HG02943 (cell line): Measurements from ENCODE around the gene TBC1D9.
A peak's percentile ranks its signal among the peaks of the same experiment; 100 is the strongest.

Experiments
- ATAC-seq: cut with Tn5 transposase; IDR thresholded peaks from one replicate; pipeline ENCODE4 v1.9.1; 2021; ENCODE audit warnings: mild to moderate bottlenecking, low read depth, moderate library complexity; ENCODE audit not compliant: unreplicated experiment

TBC1D9 gene

DNA sequence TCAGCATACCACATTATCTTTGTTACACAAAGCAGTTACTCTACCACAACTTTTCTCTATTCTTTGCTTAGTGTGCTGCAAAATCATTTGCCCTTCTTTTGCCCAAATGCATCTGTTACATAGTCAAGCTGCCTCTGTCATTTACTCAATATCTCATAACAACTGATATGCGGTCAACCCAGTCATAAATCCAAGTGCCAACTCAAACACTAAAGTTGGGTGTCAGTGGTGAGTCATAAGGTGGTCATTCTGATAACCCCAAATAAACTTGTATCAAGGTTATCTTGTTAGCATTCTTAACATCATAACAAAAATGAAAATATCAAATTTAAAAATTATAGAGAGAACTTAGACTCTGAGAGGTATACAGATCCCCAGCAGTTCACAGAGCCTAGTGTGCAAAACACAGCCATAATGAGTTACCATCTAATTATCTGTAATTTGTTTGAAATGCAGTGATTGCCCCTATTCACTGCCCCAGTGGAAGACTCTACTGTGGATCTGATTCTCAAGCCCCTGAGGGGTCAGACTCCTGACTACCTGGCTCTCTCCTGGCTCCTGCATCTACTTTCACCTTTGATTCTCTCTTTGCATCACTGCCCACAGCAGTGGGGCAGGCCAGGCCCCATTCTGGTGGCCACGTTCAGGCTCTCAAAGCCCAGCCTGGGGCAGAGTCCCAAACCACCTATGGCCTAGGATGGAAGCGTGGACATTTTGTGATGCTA is 29.2 kb downstream of the TBC1D9 start:
- no peak for ATAC-seq

DNA sequence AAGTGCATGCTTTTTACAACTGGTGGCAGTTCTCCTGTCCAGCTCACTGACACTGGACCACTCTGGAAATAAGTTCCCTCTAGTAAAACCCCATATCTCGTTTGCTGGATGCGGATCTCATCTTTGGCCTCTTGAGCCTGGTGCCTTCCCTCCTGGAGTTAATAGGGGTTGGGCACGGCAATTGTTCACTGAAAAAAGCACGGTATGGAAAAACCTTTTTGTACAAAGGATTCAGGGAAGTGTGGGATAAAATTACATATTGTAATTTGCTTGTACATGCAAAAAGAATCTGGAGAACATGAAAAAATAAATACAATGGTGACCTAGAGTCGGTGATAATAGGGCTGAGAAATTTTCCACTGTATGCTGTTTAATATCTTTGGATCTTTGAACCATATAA is 30.6 kb downstream of the TBC1D9 start:
- ATAC-seq = no peak

DNA sequence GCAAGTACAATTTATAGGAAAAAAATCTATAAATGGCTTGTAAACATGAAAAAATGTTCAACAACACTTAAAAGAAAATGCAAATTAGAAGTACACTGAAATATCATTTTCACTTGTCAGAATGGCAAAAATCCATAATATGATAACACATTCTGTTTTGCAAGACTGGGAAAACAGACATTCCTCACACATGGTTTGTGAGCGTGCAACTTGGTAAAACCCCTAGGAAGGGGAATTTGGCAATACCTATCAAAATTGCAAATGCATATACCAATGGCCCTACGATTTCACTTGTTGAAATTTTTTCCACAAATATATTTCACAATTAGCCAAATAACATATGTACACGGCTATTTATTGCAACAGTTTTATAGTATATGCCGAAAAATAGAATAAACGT is 31.4 kb downstream of the TBC1D9 start:
- ATAC-seq = no peak

DNA sequence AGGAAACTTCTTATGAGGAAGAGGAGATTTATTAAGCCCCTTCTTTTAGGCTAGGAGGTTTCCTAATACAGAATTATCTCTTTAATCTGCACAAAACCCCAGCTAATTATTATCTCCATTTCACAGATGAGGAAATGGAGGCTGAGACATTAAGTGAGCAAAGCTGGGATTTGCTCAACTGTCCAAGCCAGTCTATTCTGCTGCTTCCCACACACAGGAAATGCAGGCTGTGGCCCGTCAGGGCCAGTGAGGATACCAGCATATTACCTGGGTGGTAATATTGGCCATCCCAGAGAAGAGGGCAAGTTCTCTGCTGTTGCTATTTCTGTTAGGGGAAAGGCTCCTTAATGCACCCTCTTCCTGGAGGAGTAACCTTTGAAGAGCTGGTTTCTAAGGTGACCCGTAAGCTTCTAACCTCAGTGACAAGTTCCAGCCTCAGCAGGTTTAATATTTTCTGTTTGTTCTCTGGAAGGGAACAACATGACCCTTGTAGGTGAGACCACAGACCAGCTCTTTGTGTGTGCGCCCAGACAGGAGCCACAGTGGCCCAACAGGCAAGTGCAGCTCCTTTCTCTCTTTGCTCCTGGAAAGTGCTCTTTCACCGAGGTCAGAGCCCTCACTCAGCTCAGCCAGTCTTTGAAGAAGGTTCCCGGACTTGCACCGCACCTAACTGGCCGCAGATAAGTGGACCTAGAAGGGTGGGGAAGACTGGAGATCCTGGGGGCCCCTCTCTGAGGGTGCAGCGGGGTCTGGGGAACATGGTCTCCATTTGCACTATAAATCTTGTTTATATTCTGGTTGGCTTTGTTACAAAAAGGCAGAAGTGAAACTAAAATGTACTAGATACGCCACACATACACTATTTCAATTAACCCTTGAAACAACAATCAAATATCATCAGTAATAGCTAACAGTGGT is 35.5 kb downstream of the TBC1D9 start:
- ATAC-seq = peak; percentile 55

DNA sequence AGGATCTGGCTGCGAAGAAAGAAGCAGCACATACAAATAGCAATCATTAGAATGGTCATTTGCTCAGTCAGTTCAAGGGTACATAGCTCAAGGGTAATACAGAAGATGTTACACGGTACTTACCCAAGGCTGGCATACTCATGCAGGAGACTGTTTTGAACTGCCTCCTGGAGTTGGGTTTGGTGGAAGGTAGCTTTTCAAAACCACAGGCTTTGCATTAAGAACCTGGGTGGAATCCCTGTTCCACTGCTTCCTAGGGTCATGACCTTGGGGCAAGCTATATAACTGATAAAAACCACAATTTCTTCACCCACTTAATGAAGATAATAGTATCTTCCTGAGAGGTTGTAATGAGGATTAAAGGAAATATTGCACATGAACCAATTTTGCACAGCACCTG is 36.5 kb downstream of the TBC1D9 start:
- no peak for ATAC-seq

DNA sequence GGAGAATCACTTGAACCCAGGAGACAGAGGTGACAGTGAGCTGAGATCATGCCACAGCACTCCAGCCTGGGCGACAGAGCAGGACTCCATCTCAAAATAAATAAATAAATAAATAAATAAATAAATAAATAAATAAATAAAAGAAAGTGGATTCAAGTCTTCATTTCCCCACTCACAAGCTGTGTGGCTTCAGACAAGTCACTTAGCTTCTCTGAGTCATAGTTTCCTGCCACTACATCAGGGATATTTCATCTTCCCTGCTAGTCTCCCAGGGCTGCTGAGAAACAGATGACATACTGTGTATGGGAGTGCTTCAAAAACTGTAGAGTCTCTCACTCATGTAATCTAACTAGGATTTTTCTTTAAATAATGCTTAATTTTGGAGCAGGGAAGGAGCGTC is 37.2 kb downstream of the TBC1D9 start:
- ATAC-seq = no peak

DNA sequence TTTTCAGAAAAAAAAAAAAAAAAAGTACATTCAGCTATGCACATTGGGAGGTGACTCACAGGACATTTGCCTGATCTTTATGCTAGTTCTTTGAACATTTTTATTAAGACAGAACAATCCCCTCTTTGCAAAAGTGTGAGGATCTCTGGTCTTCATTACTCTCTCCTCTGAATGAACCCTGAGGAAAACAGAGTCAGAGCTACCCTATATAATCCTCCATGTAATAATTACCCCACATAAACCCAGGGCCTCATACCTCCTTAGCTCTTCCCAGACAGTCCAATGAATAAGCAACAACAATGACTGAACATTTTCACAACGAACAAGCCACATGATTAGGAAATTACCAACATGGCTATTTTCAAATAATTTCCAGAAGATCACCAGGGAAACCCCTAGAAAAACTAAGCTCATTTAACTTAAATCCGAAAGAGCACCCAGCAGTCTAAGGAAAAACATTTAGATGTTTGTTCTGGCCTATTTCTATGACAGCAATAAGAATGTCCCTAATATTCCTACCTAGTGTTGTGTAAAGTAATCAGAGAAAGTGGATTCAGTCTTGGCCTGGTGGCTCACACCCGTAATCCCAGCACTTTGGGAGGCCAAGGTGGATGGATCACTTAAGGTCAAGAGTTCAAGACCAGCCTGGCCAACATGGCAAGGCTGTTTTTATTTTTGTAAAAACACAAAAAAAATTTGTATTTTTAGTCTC is 37.8 kb downstream of the TBC1D9 start:
- ATAC-seq = no peak

DNA sequence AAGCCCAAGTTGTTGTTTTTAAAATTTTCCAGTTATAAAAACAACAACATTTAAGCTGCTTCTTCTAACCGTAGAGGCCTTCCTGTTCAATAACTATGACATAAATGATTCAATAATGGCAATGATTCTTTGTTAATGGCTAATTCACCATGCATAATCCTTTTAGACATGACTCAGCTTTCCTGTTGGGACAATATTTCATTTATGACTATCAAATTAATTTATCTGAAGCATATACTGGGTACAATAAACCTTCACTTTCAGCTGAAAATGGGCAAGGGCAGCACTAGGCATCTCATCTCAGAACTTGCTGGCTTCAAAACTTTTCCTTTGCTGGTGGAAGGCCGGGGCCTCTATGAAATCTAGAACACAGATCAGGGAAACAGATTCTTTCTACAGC is 38.9 kb downstream of the TBC1D9 start:
- ATAC-seq = no peak

DNA sequence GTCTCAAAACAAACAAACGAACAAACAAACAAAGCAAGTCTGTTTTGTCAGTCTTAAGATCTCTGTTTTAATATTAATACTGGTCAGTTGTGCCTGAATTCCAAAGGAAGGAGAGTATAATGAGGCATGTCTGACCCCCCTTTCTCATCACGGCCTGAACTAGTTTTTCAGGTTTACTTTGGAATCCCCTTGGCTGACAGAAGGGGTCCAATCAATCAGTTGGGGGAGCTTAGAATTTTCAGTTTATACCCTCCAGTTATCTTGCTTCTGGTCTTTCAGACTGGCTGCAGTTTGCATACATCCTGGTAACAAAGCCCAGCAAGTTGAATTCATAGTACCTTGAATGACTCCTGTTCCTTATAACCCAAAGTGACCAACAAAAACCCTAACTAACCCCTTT is 41.1 kb downstream of the TBC1D9 start:
- no peak for ATAC-seq

DNA sequence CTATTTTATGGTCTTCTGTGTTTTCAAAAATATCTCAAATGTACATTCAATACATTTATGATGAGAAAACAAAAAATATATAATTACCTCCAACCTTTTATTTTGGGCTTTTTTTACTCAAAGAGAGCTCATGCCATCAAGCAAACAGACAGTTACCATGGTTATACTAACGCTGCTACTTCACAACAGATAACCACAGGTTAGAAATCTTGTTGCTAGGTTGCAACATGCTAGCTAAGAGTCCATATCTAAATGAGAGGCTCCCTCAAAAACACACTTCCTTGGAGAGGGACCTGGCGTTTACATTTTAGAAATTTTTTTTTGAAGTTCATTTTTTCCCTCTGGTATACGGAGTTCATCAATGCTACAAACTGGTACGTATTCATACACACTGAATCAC is 44.3 kb downstream of the TBC1D9 start:
- ATAC-seq = no peak

DNA sequence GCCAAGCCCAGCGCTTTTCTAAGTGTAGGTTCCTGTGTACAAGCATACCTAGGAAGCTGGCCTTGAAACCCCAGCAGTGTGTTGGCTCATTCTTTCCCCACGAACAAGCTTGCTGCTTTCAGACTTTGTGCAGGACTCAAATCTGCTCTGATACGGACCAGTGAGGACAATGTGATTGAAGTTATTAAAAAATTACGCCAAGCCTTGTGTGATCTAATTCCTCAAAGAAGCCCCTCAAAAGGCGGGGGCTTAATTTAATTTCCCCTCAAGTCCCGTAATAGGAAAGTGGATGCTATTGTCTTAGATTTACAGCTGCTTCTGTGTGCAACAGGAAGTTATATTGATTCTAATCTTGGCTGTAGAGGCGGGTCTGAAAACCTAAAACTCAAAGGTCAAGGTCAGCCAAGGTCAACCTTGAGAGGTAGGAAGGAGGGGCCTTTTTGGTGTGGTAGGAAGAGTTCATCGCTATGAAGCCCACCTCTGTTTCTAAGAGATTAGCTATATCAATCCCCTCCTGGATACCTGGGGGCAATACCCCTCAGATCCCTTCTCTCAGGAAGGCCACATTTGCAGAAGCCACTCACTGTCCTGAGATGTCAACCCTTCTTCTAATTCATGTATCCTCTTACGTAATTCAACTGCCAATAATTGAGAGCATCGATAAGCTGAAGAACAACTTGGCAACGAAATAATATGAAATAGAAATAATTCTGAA is 45.1 kb downstream of the TBC1D9 start:
- ATAC-seq = no peak

DNA sequence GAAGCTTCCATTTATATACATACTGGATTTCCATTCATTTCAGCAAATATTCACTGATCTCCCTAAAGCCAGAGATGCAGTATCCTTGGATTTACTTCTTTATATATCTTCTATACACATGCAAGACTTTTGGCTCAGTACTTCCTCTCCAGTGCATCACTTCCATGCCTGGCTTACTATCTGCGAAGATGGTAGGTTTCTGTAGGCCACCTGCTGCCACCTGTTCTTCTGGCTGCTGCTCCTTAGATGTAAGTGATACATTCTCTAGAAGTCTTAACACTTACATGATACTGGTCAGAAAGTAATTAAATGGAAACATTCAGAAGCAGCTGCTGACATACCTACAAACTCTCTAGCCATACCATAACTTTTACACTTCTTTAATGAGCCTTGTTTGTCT is 48.9 kb downstream of the TBC1D9 start:
- ATAC-seq = no peak

DNA sequence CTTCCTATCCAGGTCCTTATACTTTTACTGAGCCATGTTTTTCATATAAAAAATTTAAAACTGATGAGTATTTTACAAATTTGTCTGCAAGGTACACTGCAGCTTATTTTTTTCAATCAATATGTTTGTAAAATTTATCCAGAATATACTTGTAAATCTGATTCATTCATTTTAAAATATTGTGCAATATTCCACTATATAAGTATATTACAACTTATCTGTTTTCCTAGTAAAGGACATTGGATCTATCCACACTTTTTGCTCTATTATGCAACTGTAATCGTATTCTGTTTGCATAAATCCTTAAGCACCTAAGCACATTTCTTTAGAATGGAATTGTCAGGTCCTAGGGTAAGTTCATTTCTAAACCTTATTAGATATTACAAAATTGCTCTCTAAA is 49.5 kb downstream of the TBC1D9 start:
- no peak for ATAC-seq

DNA sequence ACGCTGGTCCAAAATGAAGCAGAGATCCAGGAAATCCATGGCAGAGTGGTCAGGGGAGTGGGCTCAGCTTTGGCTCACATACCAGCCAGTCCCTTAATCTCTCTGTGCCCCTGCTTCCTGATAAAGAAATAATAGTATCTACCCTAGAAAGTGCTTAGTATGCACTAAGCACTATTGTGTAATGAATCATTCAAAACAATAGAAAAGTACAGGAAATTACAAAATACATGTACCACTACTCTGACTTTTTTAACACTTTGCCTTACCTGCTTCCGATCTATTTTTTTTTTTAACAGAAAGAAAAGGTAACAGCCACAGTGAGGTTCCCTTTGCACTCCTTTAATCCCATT is 49.9 kb downstream of the TBC1D9 start:
- ATAC-seq = no peak

DNA sequence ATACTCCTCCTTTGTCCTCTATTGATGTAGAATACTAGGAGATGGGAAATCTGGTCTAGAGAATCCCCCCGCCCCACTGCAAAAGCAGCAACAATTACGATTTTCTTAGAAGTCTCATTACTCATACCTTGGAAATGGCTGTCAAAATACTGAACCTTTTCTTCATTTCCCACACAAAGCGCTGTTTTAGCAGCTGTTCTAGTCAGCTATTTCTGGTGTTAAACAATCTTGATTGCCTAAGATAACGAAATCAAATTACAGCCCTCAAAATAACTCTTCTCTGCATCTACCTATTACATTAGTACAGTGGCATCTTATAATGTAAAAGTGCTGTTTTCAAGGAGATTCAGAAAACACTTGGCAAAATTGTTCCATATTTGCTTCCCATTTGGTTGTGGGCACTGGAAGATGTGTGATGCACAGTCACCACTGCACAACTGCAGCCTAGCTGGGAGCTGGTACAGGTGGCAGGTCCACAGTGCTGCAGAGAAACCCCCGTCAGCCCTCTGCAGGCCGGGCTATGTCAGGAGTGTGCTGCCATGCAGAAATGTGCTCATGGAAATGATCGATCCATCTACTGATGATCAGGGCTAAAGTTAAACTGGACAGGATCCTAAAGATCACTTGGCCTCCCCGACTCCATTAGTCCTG is 50.4 kb downstream of the TBC1D9 start:
- ATAC-seq = no peak

DNA sequence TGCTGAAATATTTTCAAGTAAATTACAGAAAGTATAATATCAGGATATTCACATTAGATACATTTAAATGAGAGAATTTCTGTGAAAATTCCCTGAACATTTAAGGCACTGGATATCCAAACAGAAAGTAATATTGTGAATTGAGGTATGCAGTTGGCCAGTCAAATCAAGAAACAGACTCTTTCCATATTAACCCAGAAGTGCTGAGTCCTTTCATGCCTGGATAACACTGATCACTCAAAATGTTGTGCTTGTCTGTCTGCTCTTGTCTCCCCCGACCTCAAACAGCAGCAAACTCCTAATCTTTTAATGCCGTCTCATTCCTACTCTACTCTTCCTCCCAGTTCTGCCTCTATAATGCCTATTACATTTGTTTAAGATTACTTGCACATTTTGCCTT is 51.2 kb downstream of the TBC1D9 start:
- no peak for ATAC-seq

DNA sequence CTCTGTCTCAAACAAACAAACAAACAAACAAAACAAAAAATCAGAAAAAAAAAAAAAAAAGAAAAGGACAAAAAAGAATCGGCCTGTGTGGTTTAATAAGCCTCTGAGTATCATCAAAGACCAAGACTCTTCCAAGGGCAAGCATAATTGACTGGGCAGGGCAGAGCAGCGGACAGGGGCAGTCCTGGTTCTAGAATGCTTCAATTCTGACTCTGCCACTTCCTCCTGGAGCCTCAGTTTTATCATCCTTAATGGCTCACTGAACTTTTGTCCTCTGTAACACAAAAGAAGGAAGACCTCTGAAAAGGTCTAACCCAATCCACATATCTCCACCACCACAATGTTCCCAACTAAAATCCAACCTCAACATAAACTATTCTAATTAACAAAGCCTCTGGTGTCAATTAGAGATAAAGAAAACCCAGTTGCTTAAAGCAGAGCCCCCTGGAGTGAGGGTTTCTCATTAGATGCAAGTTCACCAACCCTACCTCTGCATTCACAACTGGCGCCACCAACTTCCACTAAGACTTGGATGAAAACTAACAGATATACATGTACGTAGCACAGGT is 51.7 kb downstream of the TBC1D9 start:
- ATAC-seq = no peak

DNA sequence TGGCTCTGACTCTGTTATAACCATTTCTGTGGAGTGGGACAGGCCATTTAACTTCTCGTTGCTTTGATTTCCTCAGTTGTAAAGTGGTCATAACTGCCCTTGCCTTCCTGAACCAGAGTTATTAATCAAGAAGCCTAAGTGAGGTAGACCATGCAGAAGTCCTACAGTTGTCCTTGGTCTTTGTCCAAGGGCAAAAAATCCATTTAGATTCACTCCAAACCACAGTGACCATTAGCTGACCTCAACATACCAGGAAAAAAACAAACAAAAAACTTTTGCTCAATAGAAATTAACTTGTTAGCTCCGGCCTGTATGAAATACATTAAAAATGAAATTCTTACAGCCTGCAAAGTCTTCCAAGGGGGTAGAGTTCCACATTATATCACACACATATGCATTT is 52.7 kb downstream of the TBC1D9 start:
- ATAC-seq = no peak

DNA sequence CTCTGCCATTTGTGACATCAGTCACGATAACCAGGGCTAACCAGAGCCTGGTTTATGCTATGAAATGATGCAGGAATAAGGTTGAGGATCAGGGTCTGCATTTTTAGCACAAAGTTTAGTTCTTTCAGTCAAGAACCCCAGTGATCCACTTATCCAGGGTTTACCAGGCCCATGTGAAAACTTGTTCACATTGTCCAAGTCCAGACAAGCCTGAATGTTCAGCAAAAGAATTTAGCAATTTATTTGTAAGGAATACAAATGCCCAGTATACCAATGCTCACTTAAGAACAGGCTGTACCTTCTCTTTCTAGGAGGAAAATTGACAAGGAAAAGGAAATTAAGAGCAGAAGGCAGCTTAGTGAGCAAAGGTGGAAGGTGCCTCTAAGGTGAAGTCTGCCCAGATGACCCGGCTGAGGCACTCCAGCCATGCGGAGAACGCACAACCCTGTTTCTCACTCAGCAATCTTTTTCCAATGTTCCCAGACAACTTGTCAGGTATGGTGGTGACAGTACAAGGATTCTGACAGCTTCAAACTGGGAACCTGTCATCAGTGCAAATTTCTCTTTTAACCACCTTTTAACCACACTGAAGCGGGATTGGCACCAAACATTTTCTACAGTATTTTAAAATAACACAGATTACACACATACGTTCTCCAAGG is 54.0 kb downstream of the TBC1D9 start:
- no peak for ATAC-seq
